SK-N-SH (cell line): Measurements from ENCODE around the gene KTN1.

ENCODE experiments used
- EZH2phosphoT487 ChIP-seq: fragments of 200-600 bp; sonication (generic); IDR thresholded peaks from 2 replicates; pipeline ENCODE4 v1.6.1; 2017; ENCODE audit warnings: low read depth, mixed run types, mild to moderate bottlenecking, antibody characterized with exemption, moderate library complexity, borderline replicate concordance
- JUND ChIP-seq: IDR thresholded peaks from 2 replicates; pipeline ENCODE4 v1.4.0; 2012
- NFIC ChIP-seq: IDR thresholded peaks from 2 replicates; pipeline ENCODE4 v1.4.0; 2012; ENCODE audit warnings: borderline replicate concordance
- RCOR1 ChIP-seq: fragments of 150-350 bp; IDR thresholded peaks from 2 replicates; pipeline ENCODE4 v1.6.1; 2017; ENCODE audit warnings: antibody characterized with exemption, low read length
- RFX5 ChIP-seq: IDR thresholded peaks from 2 replicates; pipeline ENCODE4 v1.6.1; 2012; ENCODE audit warnings: mild to moderate bottlenecking, improper control_type of control experiment, low read length
- SIN3A ChIP-seq: IDR thresholded peaks from 2 replicates; pipeline ENCODE4 v1.6.1; 2012; ENCODE audit warnings: low read depth, mild to moderate bottlenecking, low read length, moderate library complexity, borderline replicate concordance
- TAF1 ChIP-seq: IDR thresholded peaks from 2 replicates; pipeline ENCODE4 v1.6.1; 2012; ENCODE audit warnings: low read depth, mild to moderate bottlenecking, low read length, moderate library complexity, borderline replicate concordance
- ZBTB33 ChIP-seq: IDR thresholded peaks from 2 replicates; pipeline ENCODE4 v1.4.0; 2012; ENCODE audit warnings: low read depth, borderline replicate concordance
- TF ChIP-seq, protein P1 (sequence below): fragments of 200-600 bp; sonication (generic); IDR thresholded peaks from 2 replicates; pipeline ENCODE4 v1.6.1; 2017; ENCODE audit warnings: antibody characterized with exemption, mild to moderate bottlenecking, moderate library complexity
- TF ChIP-seq, protein P2 (sequence below): IDR thresholded peaks from 2 replicates; pipeline ENCODE4 v1.4.0; 2012; ENCODE audit warnings: low read depth, borderline replicate concordance

DNA sequence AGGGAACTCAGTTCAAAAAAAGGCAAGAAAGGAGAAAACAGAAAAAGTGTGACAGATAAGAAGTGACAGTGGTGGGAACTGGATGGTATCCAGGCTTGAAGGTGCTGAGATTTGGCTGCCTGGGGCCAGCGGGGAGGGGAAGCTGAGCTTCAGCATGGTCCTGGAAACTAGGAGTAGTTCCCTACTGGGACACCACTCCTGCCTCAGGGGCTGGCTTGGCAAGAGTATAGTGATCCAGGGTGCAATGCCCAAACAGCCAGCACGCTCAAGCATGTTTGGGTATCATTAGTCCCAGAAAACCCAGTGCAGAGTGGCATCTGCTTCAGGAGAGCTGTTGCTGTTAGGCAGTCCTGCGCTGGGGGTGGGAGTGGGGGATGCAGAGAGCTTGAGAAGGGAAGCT, 49.5 kb upstream of the KTN1 start:
- TF ChIP-seq NFIC = no peak
- TF ChIP-seq TAF1 = no peak
- TF ChIP-seq, protein P1, sequence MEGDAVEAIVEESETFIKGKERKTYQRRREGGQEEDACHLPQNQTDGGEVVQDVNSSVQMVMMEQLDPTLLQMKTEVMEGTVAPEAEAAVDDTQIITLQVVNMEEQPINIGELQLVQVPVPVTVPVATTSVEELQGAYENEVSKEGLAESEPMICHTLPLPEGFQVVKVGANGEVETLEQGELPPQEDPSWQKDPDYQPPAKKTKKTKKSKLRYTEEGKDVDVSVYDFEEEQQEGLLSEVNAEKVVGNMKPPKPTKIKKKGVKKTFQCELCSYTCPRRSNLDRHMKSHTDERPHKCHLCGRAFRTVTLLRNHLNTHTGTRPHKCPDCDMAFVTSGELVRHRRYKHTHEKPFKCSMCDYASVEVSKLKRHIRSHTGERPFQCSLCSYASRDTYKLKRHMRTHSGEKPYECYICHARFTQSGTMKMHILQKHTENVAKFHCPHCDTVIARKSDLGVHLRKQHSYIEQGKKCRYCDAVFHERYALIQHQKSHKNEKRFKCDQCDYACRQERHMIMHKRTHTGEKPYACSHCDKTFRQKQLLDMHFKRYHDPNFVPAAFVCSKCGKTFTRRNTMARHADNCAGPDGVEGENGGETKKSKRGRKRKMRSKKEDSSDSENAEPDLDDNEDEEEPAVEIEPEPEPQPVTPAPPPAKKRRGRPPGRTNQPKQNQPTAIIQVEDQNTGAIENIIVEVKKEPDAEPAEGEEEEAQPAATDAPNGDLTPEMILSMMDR = no peak
- no peak for TF ChIP-seq RCOR1
- TF ChIP-seq, protein P2, sequence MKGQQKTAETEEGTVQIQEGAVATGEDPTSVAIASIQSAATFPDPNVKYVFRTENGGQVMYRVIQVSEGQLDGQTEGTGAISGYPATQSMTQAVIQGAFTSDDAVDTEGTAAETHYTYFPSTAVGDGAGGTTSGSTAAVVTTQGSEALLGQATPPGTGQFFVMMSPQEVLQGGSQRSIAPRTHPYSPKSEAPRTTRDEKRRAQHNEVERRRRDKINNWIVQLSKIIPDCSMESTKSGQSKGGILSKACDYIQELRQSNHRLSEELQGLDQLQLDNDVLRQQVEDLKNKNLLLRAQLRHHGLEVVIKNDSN = no peak
- TF ChIP-seq ZBTB33 = no peak
- no peak for TF ChIP-seq EZH2phosphoT487
- no peak for TF ChIP-seq RFX5
- no peak for TF ChIP-seq JUND
- no peak for TF ChIP-seq SIN3A
